SKM-1 treated with dmso at 0.1 percent for 144 hours (cell line): Measurements from ENCODE around the gene B4GALNT4.
"Not testable (repeated sequence)": the region's sequence is repeated elsewhere in the genome, so short reads cannot be mapped to it uniquely, and the experiment has no call there.

Source experiments
- DNase-seq: peaks from one replicate; lab custom pipeline; 2025; ENCODE audit not compliant: unreplicated experiment; lab: John Stamatoyannopoulos, UW

The B4GALNT4 gene

DNA sequence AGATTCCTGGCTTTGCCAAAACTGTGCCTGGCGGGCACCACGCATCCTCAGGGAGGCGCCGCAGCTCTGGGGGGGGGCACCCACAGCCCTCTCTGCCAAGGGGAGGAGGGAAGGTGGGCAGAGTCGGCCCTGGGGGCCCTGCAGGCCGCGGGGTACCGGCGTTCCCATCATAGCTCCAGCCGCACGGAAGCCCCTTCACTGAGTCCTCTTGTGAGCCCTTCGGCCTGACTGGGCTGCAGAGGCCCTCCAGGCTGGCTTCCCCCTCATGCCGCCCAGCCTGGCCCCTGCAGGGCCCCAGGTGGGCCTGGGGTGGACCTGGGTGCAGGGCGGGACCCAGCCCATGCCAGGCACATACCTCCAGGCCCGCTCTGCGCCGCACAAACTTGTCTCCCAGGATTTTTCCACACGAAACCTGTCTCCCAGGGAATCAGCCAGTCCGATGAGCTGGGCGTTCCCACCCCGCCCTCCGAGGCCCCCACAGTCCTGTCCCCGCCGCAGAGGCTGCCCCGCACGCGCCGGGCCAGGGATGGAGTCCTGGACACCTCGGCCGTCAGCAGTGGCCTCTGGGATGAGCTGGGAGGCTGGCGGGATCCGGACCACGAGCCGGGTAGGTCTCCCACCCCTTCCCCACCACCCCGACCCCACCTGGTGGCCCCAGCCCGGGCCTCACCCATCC, 22.9 kb downstream of the B4GALNT4 start:
- DNase-seq: no peak

DNA sequence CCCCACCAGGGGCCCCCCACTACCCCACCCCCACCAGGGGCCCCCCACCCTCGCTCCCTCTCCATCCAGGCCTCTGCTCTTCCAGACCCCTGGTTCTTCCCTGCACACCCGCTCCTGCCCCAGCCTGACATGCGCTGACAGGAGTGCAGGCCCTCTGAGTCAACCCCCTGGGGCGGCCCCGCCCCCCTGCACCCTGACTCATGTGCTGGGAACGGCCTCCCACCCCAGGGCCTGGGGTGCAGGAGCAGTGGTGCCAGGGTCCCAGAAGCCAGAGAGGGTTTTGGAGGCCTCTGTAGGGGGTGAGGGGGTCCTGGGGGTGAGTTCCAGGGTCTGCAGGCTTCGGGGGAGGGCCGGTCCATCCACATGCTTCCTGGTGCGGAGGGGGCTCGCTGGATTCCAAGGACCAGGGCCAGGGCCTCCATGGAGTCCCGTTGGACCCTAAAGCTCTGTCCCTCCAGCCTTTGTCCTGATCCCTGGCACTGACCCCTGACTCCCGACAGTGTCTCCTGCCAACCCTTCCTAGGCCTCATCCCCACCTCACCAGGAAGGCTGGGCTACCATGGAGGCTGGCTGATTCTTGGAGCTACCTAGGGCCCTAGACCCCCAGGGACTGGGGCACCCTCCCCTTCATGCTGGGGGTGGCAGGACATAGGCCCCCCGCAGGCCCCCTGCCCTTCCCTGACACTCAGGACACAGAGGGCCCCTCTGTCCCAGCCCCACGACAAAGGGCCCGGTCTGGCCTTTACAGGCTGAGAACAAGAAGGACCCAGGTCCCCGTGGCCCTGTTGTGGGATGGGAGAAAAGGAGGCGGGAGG, 24.1 kb downstream of the B4GALNT4 start:
- no peak for DNase-seq

DNA sequence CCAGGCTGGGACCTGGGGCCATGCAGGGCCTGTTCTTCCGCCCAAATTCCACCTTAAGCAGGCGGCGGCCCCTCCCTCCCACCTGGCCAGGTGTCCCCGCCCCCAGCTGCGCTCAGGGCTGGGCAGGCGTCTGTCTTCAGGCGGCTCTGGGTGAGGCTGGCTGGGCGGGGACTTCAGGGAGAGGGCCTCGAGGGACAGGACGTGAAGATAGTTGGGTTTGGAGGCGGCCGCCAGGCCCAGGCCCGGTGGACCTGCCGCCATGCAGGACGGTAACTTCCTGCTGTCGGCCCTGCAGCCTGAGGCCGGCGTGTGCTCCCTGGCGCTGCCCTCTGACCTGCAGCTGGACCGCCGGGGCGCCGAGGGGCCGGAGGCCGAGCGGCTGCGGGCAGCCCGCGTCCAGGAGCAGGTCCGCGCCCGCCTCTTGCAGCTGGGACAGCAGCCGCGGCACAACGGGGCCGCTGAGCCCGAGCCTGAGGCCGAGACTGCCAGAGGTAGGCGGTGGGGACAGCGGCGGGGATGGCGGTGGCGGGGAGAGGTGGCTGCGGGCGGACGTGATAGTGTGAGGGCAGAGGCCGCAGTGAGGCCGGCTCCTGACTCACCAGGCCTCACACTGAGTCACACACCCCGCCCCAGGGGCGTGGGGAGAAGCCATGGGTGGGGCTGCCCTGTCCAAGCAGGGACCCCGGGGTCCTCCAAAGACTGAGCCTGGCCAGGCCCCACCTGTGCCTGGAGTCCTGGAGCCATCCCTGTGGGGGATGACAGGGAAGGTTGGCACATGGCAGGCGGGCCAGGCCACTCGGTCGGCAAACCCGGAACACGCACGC, 24.9 kb downstream of the B4GALNT4 start, which contains the start of gene PKP3:
Gene PKP3, plus strand, starts transcription at position 176 of the 824 bp plus-strand sequence. Its CDS starts 84 bp downstream, at position 260.
- DNase-seq: no peak

DNA sequence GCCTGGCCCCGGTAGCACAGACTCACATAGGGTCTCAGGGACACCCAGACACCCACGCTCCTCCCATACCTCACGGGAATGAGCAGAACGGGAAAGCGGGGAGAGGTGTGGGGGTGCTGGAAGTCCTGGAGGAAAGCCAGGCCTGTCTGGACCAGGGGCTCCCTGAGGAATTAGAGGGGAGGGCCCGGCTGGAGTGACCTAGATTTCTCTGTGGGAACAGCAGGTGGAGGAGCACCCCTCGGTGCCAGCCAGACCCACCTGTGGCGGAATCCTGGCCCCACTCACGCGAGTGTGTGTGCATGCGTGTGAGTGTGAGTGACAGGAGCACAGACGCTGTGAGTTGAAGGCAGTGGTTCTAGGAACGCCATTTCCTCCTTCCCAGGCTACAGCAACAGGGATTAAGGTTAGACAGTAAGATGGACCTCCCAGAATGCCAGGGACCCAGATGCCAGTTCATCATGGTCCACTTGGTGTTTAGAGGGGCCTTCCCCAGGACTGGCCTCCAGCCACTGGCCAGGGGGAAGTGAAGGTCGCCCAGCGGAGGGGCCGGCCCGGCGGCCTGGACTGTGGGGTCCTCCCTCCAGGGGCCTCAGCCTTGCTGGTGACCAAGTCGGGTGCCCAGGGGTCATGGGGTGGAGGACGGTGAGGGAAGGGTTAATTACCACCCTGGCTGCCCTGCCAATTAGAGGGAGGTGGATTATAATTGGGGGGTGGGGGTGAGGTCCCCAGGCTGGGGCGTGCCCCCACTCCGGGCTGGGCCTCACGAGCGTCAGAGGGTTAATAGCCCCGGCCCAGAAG, 25.8 kb downstream of the B4GALNT4 start:
- DNase-seq: no peak

DNA sequence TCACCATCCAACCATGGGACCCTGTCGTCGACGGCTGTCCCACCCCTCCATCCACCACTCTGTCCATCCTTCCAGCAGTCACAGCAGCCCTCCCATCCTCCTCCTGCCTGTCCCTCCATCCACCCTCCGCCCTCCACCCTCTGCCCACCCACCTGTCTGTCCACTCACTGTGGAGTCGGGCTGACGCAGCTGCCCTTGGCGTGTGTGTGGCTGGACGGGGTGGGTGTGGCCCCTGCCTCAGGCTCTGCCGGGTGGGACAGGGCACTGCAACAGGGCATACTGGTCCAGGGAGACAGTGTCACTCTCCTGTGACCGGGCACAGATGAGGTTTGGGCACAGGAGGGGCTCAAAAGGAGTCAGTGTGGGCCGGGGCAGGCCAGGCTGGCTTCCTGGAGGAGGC, 26.6 kb downstream of the B4GALNT4 start:
- no peak for DNase-seq

DNA sequence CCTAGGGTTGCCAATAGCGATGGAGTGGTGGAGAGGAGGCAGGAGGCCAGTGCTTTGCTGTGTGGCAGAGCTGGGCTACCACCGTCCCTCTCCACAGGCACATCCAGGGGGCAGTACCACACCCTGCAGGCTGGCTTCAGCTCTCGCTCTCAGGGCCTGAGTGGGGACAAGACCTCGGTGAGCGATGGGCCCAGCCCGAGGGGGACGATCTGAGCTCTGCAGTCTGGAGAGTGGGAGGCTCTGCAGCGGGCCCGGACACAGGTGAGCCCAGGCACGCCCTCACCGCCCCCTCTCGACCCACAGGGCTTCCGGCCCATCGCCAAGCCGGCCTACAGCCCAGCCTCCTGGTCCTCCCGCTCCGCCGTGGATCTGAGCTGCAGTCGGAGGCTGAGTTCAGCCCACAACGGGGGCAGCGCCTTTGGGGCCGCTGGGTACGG, 27.2 kb downstream of the B4GALNT4 start:
- DNase-seq: peak; percentile 30

DNA sequence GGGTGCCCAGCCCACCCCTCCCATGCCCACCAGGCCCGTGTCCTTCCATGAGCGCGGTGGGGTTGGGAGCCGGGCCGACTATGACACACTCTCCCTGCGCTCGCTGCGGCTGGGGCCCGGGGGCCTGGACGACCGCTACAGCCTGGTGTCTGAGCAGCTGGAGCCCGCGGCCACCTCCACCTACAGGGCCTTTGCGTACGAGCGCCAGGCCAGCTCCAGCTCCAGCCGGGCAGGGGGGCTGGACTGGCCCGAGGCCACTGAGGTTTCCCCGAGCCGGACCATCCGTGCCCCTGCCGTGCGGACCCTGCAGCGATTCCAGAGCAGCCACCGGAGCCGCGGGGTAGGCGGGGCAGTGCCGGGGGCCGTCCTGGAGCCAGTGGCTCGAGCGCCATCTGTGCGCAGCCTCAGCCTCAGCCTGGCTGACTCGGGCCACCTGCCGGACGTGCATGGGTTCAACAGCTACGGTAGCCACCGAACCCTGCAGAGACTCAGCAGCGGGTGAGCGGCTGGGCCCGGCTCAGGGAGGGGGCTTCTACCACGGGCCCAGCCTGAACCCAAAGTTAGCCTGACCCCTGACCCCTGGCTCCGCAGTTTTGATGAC, 27.7 kb downstream of the B4GALNT4 start:
- DNase-seq: peak; percentile 31

DNA sequence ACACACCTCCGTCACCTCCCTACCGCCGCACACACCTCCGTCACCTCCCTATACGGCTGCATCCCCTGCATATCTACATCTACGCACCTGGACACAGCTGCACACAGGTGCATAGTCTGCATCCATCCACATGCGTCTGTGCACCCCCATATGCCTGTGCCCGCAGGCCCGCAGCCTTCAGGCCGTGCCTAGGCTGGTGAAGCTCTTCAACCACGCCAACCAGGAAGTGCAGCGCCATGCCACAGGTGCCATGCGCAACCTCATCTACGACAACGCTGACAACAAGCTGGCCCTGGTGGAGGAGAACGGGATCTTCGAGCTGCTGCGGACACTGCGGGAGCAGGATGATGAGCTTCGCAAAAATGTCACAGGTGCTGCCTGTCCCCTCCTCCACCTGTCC, 29.5 kb downstream of the B4GALNT4 start:
- no peak for DNase-seq

DNA sequence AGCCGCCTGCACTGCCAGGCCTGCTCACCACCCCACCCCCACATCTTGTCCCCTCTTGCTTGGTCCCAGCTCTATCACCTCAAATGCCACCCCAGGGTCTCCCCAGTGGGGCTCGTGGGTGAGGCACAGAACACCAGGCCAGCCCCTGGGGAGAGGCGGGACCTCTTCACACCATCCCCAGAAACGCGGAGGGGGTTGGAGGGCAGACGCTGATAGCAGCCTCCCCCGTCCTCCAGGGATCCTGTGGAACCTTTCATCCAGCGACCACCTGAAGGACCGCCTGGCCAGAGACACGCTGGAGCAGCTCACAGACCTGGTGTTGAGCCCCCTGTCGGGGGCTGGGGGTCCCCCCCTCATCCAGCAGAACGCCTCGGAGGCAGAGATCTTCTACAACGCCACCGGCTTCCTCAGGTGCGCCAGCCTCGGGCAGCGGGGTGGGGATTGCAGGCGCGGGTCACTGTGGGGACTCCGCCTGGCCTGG, 30.5 kb downstream of the B4GALNT4 start:
- no peak for DNase-seq

DNA sequence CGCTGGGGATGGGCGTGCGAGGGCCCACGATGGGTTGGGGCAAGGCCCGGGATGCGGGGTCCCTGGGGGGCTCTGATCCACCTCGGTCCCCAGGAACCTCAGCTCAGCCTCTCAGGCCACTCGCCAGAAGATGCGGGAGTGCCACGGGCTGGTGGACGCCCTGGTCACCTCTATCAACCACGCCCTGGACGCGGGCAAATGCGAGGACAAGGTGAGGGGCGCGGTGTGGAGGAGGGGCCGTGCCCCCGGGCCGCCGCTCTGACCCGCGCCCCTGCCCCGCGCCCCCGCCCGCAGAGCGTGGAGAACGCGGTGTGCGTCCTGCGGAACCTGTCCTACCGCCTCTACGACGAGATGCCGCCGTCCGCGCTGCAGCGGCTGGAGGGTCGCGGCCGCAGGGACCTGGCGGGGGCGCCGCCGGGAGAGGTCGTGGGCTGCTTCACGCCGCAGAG, 31.0 kb downstream of the B4GALNT4 start:
- no peak for DNase-seq

DNA sequence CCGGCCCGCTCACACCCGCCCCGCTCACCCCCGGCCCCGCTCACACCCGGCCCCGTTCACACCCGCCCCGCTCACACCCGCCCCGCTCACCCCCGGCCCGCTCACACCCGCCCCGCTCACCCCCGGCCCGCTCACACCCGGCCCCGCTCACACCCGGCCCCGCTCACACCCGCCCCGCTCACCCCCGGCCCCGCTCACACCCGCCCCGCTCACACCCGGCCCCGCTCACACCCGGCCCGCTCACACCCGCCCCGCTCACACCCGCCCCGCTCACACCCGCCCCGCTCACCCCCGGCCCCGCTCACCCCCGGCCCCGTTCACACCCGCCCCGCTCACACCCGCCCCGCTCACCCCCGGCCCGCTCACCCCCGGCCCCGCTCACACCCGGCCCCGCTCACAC, 31.9 kb downstream of the B4GALNT4 start:
- not testable (repeated sequence) for DNase-seq

DNA sequence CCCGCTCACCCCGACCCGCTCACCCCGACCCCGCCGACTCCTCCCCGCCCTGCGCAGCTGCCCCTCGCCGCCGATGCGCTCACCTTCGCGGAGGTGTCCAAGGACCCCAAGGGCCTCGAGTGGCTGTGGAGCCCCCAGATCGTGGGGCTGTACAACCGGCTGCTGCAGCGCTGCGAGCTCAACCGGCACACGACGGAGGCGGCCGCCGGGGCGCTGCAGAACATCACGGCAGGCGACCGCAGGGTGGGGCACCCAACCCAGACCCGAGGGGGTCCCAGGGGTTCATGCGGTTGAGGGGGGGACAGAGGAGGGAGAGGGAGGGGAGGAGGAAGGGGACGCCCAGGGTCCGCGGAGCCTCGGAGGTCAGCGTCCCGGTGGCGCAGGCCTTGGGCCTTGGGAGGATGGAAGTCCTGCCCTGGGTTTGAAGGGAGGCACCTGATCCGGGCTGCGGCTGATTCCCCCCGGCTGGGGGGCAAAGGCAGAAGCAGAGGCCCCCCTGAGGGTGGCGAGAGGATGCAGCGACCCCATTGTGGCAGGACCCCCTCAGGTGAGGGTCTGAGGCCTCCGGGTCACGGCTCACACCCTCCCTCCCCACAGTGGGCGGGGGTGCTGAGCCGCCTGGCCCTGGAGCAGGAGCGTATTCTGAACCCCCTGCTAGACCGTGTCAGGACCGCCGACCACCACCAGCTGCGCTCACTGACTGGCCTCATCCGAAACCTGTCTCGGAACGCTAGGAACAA, 33.9 kb downstream of the B4GALNT4 start:
- no peak for DNase-seq

DNA sequence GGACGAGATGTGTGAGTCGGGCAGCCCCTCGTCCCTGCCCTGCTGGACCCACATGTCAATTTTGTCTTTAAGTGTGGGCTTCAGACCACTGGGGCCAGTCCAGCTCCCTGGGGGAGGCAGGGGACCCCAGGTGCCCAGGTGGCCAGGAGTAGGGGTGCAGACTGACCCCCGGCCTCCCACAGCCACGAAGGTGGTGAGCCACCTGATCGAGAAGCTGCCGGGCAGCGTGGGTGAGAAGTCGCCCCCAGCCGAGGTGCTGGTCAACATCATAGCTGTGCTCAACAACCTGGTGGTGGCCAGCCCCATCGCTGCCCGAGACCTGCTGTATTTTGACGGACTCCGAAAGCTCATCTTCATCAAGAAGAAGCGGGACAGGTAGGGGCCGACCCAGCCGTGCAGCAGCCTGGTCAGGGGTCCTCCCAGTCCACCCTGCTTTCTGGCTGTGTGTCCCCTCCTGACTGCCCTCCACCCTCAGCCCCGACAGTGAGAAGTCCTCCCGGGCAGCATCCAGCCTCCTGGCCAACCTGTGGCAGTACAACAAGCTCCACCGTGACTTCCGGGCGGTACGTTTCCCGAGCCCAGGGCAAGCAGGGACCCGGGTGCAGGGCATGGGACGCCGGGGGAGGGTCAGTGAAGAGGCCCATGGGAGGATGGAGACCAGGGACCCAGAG, 34.6 kb downstream of the B4GALNT4 start:
- DNase-seq: no peak

DNA sequence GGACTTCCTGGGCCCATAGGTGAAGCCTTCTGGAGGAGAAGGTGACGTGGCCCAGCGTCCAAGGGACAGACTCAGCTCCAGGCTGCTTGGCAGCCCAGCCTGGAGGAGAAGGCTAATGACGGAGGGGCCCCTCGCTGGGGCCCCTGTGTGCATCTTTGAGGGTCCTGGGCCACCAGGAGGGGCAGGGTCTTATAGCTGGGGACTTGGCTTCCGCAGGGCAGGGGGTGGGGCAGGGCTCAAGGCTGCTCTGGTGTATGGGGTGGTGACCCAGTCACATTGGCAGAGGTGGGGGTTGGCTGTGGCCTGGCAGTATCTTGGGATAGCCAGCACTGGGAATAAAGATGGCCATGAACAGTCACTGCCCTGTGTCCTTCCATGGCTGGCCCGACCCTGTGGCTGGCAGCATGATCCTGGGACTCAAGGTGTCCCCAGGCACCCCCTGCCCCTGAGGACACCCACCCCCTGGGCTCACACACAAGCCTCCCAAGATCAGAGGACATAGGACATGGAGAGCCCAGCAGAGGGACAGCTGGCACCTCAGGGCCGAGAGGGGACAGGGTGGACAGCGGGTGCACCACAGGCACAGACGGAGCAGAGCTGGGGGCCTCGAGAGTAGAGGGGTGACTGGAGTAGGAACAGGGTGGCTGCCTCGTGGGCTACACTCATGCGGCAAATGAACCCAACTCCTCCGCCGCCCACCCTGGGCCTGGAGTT, 35.4 kb downstream of the B4GALNT4 start:
- no peak for DNase-seq

DNA sequence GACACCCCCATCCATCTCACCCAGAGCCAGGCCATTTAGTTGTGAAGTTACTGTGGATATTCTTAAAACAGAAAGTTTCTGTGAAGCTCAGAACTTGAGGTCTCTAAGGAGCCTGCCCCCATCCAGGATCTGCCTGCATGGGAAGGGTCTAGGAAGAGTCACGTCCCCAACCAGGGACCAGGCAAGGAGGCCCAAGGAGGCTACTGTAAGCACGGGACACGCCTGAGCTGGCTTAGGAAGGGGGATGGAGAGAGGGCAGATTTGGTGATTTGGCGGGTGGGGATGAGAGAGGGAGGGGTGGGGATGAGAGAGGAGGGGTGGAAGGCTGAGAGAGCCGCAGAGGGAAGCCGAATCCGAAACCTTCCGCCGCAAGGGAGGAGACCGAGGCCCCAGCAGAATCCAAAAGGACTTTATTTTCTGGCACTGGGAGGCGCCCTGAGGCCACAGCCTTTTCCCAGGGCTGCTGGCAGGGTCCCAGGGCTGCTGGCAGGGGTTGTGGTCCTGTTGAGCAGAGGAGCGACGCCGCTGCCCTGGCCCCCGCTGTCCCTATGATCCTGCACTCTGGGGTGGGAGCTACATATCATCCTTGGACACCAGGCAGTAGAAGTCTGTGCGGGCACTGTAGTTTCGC, 36.1 kb downstream of the B4GALNT4 start:
- no peak for DNase-seq

DNA sequence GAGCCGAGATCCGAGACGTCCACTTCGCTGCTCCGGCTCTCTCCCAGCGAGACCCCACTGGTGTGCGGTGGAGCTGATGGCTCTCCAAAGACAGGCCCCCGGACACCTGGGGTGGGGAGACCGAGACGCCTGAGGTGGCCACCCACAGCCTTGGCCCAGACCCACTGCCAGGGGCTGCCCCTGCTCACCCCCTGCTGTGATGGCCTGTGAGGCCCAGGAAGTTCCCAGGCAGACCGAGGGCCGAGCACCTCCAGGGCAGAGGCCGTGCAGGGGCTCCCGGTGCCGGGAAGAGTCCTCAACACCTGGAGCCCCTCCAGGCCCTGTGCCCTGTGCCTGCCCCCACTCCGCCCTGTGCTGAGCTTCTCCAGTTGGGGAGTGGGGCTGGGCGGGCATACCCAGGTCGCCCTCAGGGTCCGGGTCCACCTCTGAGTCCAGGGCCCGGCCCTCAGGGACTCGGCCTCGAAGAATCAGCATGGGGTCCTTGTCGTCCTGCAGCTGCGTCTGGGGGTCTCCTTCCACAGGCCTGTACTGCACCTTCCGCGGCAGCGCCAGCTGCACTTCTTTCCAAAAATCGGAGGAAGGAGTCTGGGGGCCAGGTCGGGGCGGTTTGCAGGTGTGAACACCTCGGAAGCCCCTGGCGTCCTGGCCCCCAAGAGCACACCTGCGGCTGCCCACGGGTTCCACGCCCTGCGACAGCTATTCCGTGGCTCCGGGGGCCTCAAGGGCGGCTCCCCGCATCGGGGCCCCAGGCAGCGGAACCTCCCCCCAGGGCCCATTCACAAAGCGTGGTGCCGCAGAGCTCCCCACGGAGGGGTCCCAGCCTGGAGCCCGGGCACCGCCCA, 36.9 kb downstream of the B4GALNT4 start:
- no peak for DNase-seq
